Duodenal mucosa (tissue), 2 donors: Measurements from ENCODE around the gene CHAF1A.

Experiments
- H3K27ac ChIP-seq: one replicate; pipeline ENCODE4 v1.7.0; 2013; ENCODE audit warnings: low read depth, low read length
- H3K27me3 ChIP-seq, 2 donors: one replicate each; pipeline ENCODE4 v1.7.0; 2013; ENCODE audit warnings: low read length in 2 of 2, control low read depth in 1 of 2; ENCODE audit not compliant: insufficient read depth in 2 of 2, control insufficient read depth in 1 of 2
- H3K36me3 ChIP-seq, 2 donors: one replicate each; pipeline ENCODE4 v1.7.0; 2013; ENCODE audit warnings: low read length in 2 of 2, control low read depth in 1 of 2; ENCODE audit not compliant: insufficient read depth in 2 of 2, control insufficient read depth in 1 of 2
- H3K4me1 ChIP-seq, 2 donors: one replicate each; pipeline ENCODE4 v1.7.0; 2013; ENCODE audit warnings: low read length in 2 of 2, control low read depth in 1 of 2; ENCODE audit not compliant: insufficient read depth in 2 of 2, control insufficient read depth in 1 of 2
- H3K4me3 ChIP-seq, 2 donors: one replicate each; pipeline ENCODE4 v1.7.0; 2013; ENCODE audit warnings: low read length in 2 of 2, low read depth in 1 of 2
- H3K9ac ChIP-seq, 2 donors: one replicate each; pipeline ENCODE4 v1.7.0; 2013; ENCODE audit warnings: low read length in 2 of 2, low read depth in 1 of 2
- H3K9me3 ChIP-seq, 2 donors: one replicate each; pipeline ENCODE4 v1.7.0; 2013; ENCODE audit warnings: low read length in 2 of 2, control low read depth in 1 of 2; ENCODE audit not compliant: control insufficient read depth in 1 of 2

The CHAF1A gene

GRCh38 chr19:4378886-4379285 lies 23.6 kb upstream of the CHAF1A start:
- H3K4me3 ChIP-seq, result no peak overlapping the region
- H3K9me3 ChIP-seq, result no peaks in the 10 kb centered on the region
- peaks cover 63 to 66% of the 10 kb centered on the region in 2 donors for H3K4me1 ChIP-seq
- no peaks in the 10 kb centered on the region for H3K27me3 ChIP-seq
- no peak overlapping the region for H3K27ac ChIP-seq
- peaks cover 0 to 12% of the 10 kb centered on the region in 2 donors for H3K36me3 ChIP-seq
- H3K9ac ChIP-seq, result no peak overlapping the region

- H3K9ac ChIP-seq, result no peak overlapping the region
- H3K36me3 ChIP-seq, result peaks cover 0 to 15% of the 10 kb centered on the region in 2 donors
- H3K27me3 ChIP-seq, result no peaks in the 10 kb centered on the region
- H3K4me1 ChIP-seq, result peaks cover 55 to 58% of the 10 kb centered on the region in 2 donors
- no peak overlapping the region for H3K4me3 ChIP-seq
- no peaks in the 10 kb centered on the region for H3K9me3 ChIP-seq
- H3K27ac ChIP-seq, result no peak overlapping the region
These were observed 22.8 kb upstream of the CHAF1A start for GRCh38 chr19:4379383-4380253.

DNA sequence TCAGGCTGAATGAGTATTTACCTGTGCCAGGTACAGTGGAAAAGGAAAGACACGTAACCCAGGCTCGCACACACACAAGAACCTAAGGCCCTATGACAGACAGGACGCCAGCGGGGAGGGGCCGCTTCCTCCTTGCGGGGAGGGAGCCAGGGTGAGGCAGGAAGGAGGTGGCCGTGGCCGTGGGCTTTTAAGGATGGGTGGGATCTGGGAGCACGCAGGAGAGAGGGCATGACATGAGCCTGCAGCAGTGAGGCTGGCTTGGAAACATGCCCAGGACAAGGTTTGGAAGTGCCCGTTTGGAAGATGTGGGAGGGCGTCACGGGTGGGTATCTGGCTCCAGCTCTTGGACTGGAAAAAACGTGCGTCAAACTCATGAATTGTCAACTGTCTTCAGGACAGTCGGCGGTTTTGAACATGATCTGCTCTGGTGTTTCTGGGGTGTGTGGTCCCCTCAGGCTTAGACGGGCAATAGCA lies 22.1 kb upstream of the CHAF1A start:
- peaks cover 52 to 54% of the 10 kb centered on the region in 2 donors for H3K4me1 ChIP-seq
- H3K4me3 ChIP-seq, result no peak overlapping the region

GRCh38 chr19:4385291-4386040 lies 17.0 kb upstream of the CHAF1A start:
- no peaks in the 10 kb centered on the region for H3K9me3 ChIP-seq

More for the DNA sequence above, 22.1 kb upstream of the CHAF1A start:
- H3K27me3 ChIP-seq, result no peaks in the 10 kb centered on the region
- peaks cover 0 to 22% of the 10 kb centered on the region in 2 donors for H3K36me3 ChIP-seq
- no peaks in the 10 kb centered on the region for H3K9me3 ChIP-seq
- H3K27ac ChIP-seq, result peak overlapping the region; percentile 6
- no peak overlapping the region for H3K9ac ChIP-seq

GRCh38 chr19:4386041-4386782 lies 16.2 kb upstream of the CHAF1A start:
- H3K4me3 ChIP-seq, result no peak overlapping the region
- H3K27me3 ChIP-seq, result no peaks in the 10 kb centered on the region
- no peak overlapping the region for H3K9ac ChIP-seq
- no peaks in the 10 kb centered on the region for H3K9me3 ChIP-seq
- H3K4me1 ChIP-seq, result peaks cover 37 to 38% of the 10 kb centered on the region in 2 donors
- peaks cover 5 to 35% of the 10 kb centered on the region in 2 donors for H3K36me3 ChIP-seq
- no peak overlapping the region for H3K27ac ChIP-seq

More at GRCh38 chr19:4385291-4386040, 17.0 kb upstream of the CHAF1A start:
- Histone ChIP-seq H3K27me3 (no peaks in the 10 kb centered on the region), H3K9ac (no peak overlapping the region), H3K27ac (no peak overlapping the region), H3K36me3 (peaks cover 5 to 35% of the 10 kb centered on the region in 2 donors), H3K4me1 (peaks cover 32 to 36% of the 10 kb centered on the region in 2 donors), H3K4me3 (no peak overlapping the region)

DNA sequence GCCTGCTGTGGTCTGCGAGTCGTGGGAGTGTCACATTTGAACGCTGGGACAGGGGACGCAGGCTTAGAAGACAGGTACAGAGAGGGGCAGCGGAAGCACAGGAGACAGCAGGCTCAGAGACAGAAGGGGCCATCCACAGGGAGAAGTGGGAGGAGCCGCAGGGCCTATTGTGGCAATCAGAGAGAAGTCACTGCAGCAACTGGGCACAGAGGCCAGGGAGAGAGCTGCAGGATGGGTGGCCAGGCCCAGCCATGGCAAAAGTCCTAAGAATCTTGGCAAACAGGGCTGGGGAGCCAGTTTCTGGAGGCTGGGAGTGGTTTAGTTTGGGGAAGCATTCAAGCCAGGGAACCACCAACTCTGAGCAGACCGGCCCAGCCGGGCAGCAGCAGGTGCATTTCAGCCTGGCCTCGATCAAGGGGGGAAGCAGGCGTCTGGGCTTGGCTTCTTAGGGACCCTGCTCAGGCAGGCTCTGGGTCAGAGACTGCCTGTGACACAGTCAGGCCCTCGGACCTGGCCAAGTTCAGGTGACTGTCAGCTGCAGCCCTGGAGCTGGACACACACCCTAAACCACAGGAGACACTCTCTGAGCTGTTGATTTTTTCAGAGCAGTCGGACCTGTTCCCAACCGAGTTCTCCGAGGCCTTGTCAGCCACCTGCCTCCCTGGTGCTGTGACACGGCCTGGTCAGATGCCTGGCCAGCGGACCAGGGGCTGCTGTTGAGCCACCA lies 13.9 kb upstream of the CHAF1A start:
- Histone ChIP-seq H3K27ac (no peak overlapping the region), H3K9ac (no peak overlapping the region), H3K4me3 (no peak overlapping the region), H3K27me3 (no peaks in the 10 kb centered on the region), H3K4me1 (peaks cover 49 to 51% of the 10 kb centered on the region in 2 donors), H3K9me3 (no peaks in the 10 kb centered on the region), H3K36me3 (peaks cover 5 to 34% of the 10 kb centered on the region in 2 donors)

GRCh38 chr19:4389064-4389375 lies 13.4 kb upstream of the CHAF1A start:
- H3K36me3 ChIP-seq, result peaks cover 5 to 31% of the 10 kb centered on the region in 2 donors
- no peak overlapping the region for H3K9ac ChIP-seq
- H3K4me3 ChIP-seq, result no peak overlapping the region
- H3K4me1 ChIP-seq, result peaks cover 52 to 54% of the 10 kb centered on the region in 2 donors
- H3K27ac ChIP-seq, result no peak overlapping the region
- no peaks in the 10 kb centered on the region for H3K9me3 ChIP-seq
- no peaks in the 10 kb centered on the region for H3K27me3 ChIP-seq

- Histone ChIP-seq H3K4me3 (peak overlapping the region in 1 of 2 donors; percentile 45), H3K27ac (peak overlapping the region; percentile 26), H3K9me3 (no peaks in the 10 kb centered on the region), H3K36me3 (peaks cover 7 to 33% of the 10 kb centered on the region in 2 donors), H3K9ac (peak overlapping the region in 1 of 2 donors; percentile 59), H3K4me1 (peaks cover 57 to 58% of the 10 kb centered on the region in 2 donors), H3K27me3 (no peaks in the 10 kb centered on the region)
These were observed 12.9 kb upstream of the CHAF1A start for GRCh38 chr19:4389511-4390016.

DNA sequence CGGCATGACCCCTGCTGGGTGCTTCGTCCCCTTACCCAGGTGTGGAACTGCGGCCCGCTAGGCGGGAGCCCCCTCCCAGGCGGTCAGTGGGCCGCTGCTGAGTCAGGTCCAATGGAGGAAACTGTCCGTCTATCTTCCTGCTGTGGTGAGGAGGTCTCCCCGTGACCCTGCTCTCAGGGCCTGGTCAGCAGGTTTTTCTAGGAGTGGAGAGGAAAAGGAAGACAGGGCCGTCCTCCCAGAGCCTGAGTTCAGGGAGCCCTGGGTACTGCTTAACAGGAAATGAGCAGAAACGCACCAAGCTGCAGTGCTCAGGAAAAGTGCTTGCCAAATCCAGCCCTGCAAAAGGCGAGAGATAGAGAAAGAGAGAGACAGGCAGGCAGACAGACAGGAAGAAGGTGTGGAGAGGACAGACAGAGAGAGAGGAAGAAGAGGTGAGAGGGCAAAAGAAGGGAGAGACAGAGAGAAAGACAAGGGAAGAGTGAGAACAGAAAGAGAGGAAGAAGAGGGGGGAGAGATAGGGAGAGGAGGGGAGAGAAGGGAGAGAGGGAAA lies 12.3 kb upstream of the CHAF1A start:
- H3K4me1 ChIP-seq, result peaks cover 57 to 59% of the 10 kb centered on the region in 2 donors
- peaks cover 10 to 33% of the 10 kb centered on the region in 2 donors for H3K36me3 ChIP-seq
- no peaks in the 10 kb centered on the region for H3K9me3 ChIP-seq
- H3K9ac ChIP-seq, result peak overlapping the region; percentile 47 to 59
- peak overlapping the region; percentile 26 for H3K27ac ChIP-seq
- peak overlapping the region; percentile 45 to 55 for H3K4me3 ChIP-seq
- no peaks in the 10 kb centered on the region for H3K27me3 ChIP-seq
